Islet precursor cell (in vitro differentiated cells): ENCODE data around the gene RBM20.
"Not testable (repeated sequence)": the region's sequence is repeated elsewhere in the genome, so short reads cannot be mapped to it uniquely, and the experiment has no call there.

ENCODE experiments used
- DNase-seq: peaks from one replicate; pipeline ENCODE4 v3.0.0-alpha.2; 2018

RBM20 gene

GRCh38 chr10:110708776-110709443, 64.8 kb downstream of the RBM20 start:
- no peak for DNase-seq

- DNase-seq = no peak
These were observed 65.3 kb downstream of the RBM20 start for GRCh38 chr10:110709444-110709828.

GRCh38 chr10:110709964-110710587, 65.9 kb downstream of the RBM20 start:
- DNase-seq = no peak

- DNase-seq = no peak
These were observed 66.5 kb downstream of the RBM20 start for GRCh38 chr10:110710621-110711020.

DNA sequence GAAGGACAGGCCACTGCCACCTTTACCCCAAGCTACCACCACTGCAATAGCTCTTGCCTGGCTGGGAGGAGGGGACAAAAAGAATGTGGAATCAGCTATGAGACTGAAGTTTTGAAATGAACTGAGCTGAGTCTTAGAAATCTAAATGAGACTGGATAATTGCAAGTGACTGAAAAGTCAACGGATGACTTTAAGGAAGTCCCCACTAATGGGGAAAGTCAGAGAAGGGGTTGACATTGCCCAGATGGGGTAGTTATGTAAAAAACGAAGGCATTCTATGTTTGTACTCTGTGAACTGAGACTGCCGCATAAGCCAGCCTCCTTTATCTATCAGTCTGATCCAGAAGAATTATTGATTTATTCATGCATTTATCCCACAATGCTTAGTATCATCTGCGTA, 67.2 kb downstream of the RBM20 start:
- DNase-seq = no peak

GRCh38 chr10:110714356-110714755, 70.2 kb downstream of the RBM20 start:
- no peak for DNase-seq

DNA sequence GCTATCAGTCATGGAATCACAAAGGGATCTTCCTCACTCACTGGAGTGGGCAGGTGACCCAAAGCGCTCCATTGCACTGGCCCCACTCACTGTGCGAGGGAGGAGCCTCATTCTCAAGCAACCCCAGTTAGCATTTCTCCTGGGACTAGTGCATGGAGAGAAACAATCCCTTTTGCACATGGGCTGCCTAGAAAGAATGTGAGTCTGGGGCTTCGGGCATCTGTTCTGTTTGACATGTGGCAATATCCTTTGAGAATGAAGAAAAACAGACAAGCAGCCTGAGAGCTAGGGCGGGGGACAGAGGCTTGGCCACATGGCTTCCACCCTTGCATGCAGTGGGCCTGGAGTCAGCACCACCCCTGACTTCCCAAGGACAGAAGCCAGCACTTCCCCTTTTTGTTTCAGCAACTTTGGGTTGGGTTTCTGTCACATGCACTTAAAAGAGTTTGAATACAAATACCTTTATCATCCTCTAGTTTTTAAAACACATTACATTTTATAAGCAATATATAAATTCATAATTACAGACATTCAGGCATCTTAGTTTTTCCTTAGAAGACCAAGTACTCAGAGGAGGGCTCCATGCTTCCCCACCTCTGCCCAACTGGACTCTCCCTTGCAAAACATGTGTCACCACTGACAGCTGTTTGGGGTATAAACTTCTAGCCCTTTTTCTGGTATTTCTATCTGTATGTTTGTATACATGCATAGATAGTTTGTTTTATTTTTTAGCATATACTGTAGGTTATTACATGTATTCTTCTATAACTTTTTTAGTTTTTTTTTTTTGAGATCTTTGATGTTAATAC, 73.8 kb downstream of the RBM20 start:
- peak; percentile 75 for DNase-seq

DNA sequence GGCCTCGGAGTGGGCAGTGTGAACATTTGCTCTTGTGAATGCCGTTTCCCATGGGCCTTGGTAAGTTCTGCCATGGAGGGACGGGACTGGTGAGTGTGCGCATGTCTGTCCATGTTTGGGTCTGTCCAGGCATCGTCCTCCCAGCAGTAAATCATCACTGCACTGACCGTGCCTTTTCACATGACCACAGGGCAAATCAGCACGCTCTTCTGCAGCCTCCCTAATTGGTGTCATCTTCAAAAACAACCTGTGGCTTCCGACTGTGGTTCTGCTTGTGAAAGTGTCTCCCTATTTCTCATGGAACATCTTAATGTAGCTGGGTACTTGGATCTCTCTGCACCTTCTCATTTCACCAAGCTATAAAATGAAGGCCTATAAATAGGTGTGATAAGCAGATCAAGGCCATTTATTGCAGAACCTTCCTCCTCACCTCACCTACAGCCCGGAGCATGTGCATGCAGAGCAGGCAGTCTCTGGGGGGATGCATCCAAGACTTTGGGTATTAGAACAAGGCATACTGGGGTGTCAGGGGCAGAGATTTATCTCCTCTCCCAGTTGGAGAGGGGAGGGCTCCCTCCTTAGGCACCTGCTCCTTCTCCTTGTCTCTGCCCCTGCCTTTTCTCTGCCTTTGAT, 77.4 kb downstream of the RBM20 start:
- DNase-seq = peak; percentile 22

DNA sequence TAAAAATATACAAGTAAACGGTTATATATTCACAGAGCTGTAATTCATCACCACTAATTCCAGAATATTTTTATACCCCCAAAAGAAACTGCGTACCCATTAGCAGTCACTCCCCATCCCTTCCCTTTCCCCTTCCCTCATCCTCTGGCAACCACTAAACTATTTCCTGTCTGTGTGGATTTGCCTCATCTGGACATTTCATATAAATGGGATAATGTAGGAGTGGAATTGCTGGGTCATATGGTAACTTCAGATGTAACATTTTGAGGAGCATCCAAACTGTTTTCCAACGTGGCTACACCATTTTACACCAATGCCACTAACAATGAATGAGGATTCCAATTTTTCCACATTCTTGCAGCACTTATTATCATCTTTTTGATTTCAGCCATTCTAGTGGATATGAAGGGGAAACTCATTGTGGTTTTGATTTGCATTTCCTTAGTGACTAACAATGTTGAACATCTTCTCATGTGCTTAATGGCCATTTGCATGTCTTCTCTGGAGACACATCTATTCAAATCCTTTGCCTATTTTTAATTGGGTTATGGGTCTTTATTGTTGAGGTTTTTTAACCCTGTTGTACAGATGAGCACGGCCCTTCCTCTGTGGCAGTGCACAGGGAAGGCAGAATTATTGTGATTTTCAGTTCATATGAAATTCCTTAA, 79.2 kb downstream of the RBM20 start:
- no peak for DNase-seq

DNA sequence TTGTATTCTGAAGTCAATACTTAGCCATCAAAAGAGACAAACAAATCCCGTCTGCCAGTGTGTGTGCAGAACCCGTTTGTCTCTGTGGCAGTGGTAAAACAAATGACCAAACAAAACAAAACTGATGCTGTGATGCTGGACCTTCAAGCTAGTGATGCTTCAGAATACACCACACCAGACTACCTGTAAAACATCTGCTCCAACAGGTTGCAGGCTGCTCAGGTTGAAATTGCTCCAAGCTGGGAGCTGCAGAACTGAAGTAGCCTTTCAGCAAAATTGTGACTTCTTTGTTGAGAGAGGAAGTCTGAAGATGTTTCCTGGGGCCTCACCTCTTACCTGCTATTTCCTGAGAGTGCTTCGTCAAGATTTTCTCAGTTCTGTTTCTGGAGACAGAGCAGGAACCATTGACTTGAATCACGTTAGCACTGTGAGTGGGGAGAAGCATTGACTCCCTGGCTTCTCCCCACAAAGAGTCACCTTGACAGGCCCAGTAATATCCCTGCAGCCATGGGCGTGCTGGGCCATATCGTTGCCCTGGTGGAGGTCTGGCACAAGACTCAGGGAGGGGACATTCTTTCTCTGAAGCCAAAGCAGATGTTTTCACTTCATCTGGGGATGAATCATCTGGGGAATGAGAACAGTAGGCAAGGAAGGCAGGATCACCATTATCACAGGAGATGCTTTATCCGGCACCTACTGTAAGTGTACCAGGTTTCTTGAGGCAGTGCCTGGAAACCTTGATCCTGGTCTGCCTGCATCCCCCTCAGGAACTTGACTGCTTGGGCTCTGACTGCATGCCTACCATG, 80.2 kb downstream of the RBM20 start:
- DNase-seq = peak; percentile 56

- no peak for DNase-seq
These were observed 80.8 kb downstream of the RBM20 start for GRCh38 chr10:110724937-110725336.

- peak; percentile 78 for DNase-seq
These were observed 81.9 kb downstream of the RBM20 start for GRCh38 chr10:110725801-110726630.

- not testable (repeated sequence) for DNase-seq
These were observed 83.6 kb downstream of the RBM20 start for GRCh38 chr10:110727785-110728184.

GRCh38 chr10:110730345-110731050, 86.4 kb downstream of the RBM20 start:
- DNase-seq = no peak

GRCh38 chr10:110733218-110733952, 89.2 kb downstream of the RBM20 start:
- DNase-seq = no peak

DNA sequence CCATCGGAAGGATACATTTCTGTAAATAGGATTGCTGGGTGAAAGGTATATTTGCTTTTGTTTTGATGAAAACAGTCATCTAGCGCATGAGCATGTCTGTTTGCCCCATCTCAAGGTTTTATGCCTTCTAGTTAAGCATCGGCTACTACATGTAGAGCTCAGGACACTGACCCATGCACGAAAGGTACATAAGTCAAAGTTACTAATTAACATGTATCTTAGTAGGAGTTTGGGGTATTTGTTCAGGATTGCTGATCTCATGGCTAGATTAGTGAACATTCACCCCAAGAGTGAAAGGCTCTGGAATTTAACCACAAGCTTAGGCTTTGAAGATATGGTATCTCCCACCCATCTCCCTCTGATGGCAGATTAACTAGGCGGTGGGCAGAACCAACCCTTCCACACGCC, 91.5 kb downstream of the RBM20 start:
- no peak for DNase-seq

- DNase-seq = peak; percentile 83
These were observed 93.9 kb downstream of the RBM20 start for GRCh38 chr10:110737886-110738634.

- DNase-seq = peak; percentile 67
These were observed 95.7 kb downstream of the RBM20 start for GRCh38 chr10:110739811-110740271.

GRCh38 chr10:110742801-110743200, 98.7 kb downstream of the RBM20 start:
- no peak for DNase-seq
